ENCODE results near the gene DLEC1.

GRCh38 chr3:38051131-38051530 is 12.1 kb downstream of the DLEC1 start:
- no peak for TF ChIP-seq POLR2AphosphoS5 (IDR thresholded peaks at IDR 0.05; ENCODE audit: low read depth, low read length)
- no peak for TF ChIP-seq REST (IDR thresholded peaks at IDR 0.05; ENCODE audit: insufficient read depth in 1 of 2, low read depth in 2 of 2, low read length in 2 of 2)
- no peak for TF ChIP-seq TAF1 (IDR thresholded peaks at IDR 0.05; ENCODE audit: borderline replicate concordance, insufficient read depth, low read length)
- TF ChIP-seq FOXP2 (optimal IDR thresholded peaks at IDR 0.05; ENCODE audit: borderline replicate concordance, extremely low read depth, extremely low read length, insufficient read depth), result no peak
- TF ChIP-seq SIN3A (IDR thresholded peaks at IDR 0.05; ENCODE audit: borderline replicate concordance, insufficient read depth, low read length), result no peak

Measured in PFSK-1 (cell line).